Fibroblast of skin of abdomen (primary cell): ENCODE data around the gene ARRDC4.
A peak's percentile ranks its signal among the peaks of the same experiment; 100 is the strongest.
"Not testable (repeated sequence)": the region's sequence is repeated elsewhere in the genome, so short reads cannot be mapped to it uniquely, and the experiment has no call there.

Experiments used
- DNase-seq: peaks from one replicate; pipeline ENCODE4 v3.0.0-alpha.2; 2013

Gene ARRDC4

GRCh38 chr15:97966246-97966645 lies 5.7 kb downstream of the ARRDC4 start:
- DNase-seq, result no peak

GRCh38 chr15:97966924-97967620 lies 6.6 kb downstream of the ARRDC4 start:
- peak; percentile 50 for DNase-seq

- DNase-seq, result no peak
Measured at GRCh38 chr15:97967881-97968280, 7.4 kb downstream of the ARRDC4 start.

DNA sequence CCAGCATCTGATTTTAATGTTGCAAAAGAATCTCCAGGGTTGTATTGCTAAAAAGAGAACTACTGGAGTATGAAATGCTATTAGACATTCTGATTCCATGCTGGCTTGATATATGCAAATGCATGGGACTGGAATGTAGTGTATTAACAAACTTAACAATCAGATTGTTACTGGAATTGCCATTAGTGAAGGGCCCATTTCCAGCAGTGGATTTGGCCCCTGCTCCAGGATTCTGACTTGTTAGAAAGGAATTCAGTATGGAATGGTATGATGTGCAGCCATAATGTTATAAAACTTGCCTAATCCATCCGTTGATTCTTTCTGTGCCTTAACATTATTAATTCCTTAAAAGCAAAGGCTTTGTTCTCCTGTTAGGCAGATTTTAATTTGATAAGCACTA lies 7.9 kb downstream of the ARRDC4 start:
- DNase-seq, result peak; percentile 94

- DNase-seq, result no peak
Measured at GRCh38 chr15:97972366-97972765, 11.9 kb downstream of the ARRDC4 start.

DNA sequence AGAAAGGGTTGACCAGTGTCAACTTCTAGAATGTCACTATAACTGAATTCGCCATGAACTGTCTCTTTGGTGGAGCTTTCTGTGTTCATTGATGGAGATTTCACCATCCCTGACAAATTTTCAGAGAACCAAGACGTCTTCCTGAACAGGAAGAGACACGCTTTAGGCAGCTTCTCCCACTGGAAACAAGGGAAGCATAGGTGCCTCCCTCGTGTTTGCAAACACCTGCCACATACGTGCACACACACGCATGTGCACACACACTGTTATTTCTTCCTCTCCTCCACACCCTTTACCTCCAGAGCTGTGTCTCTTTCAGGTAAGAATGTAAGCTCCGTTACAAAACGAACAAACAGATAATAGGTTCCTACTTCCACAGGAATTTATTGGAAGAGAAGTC lies 15.6 kb downstream of the ARRDC4 start:
- DNase-seq, result no peak

- DNase-seq, result no peak
Measured at GRCh38 chr15:97976766-97977503, 16.4 kb downstream of the ARRDC4 start.

GRCh38 chr15:97977734-97978133 lies 17.2 kb downstream of the ARRDC4 start:
- DNase-seq, result no peak

- no peak for DNase-seq
Measured at GRCh38 chr15:97978401-97979139, 18.1 kb downstream of the ARRDC4 start.

- DNase-seq, result no peak
Measured at GRCh38 chr15:97979140-97979520, 18.6 kb downstream of the ARRDC4 start.

GRCh38 chr15:97981058-97981457 lies 20.6 kb downstream of the ARRDC4 start:
- no peak for DNase-seq

DNA sequence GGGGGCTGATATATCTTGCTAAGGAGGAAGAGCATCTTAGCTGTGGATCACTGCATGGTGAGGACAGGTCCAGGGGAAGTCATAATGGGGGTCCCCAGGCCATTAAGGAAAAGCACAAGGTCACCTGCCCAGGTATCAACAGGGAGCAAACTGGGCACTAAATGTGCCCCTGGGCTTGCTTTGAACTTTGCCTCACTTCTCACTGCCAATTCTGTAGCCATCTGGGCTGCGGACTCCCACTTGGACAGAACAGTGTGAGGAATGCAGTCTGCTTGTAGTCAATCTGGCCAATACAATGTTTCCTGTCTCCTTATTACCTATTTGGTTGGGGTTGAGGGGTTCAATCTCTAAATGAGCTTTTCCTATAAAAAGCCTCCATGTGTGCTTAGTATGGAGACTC lies 21.3 kb downstream of the ARRDC4 start:
- DNase-seq, result no peak

DNA sequence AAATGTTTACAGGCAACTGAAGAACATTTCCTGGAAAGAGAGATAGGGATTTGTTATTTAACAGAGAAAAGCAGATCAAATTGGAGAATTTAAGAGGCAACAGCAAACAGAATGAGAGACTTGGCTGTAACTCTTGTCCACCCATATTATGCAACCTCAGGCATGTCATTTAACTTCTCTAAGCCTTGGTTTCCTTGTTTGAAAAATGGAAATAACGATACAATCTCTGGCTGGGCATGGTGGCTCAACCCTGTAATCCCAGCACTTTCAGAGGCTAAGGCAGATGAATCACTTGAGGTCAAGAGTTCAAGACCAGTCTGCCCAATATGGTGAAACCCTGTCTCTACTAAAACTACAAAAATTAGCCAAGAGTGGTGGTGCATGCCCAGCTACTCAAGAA lies 23.7 kb downstream of the ARRDC4 start:
- no peak for DNase-seq

DNA sequence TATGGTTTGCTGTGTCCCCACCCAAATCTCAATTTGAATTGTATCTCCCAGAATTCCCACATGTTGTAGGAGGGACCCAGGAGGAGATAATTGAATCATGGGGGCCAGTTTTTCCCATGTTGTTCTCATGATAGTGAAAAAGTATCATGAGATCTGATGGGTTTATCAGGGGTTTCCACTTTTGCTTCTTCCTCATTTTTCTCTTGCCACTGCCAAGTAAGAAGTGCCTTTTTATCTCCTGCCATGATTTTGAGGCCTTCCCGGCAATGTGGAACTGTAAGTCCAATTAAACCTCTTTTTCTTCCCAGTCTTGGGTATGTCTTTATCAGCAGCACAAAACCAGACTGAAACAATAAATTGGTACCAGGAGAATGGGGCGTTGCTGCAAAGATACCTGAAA lies 25.5 kb downstream of the ARRDC4 start:
- not testable (repeated sequence) for DNase-seq

DNA sequence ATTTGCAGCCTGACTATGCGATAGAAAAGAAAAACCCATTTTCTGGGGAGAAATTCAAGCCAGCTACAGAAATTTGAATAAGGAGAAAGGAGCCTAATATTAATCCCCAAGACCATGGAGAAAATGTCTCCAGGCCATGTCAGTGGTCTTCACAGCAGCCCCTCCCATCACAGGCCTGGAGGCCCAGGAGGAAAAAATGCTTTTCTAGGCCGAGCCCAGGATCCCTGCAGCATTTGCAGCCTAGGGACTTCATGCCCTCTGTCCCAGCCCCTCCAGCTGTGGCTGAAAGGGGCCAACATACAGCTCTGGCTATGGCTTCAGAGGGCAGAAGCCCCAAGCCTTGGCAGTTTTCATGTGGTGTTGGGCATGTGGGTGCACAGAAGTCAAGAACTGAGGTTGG lies 26.3 kb downstream of the ARRDC4 start:
- no peak for DNase-seq

GRCh38 chr15:97989299-97989698 lies 28.8 kb downstream of the ARRDC4 start:
- DNase-seq, result no peak

DNA sequence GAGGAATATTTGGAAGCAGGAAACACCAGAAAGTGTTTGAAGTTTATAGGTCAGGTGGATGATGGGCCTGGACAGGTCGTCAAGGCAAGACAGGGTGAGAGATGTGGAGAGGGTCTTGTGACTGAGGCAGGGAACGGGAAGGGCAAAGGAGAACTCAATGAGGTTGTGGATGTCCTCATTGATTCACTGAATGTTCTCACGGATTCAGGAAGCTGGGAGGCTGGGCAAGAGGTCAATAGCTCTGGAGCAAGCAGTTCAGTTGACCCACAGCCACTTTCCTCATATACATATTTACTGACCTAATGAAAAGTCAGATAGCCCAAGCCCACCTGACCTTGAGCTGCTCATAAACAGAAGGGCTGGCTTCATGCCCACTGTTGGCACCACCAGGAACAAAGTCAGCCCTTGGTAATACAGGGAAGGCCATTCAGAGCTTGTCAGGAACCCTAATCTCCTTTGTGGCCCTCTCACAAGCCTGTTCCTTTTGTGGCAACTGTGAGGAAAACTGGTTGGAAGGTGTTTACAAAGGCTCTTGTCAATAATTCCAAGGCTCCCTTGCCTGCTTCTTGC lies 31.6 kb downstream of the ARRDC4 start:
- DNase-seq, result no peak

DNA sequence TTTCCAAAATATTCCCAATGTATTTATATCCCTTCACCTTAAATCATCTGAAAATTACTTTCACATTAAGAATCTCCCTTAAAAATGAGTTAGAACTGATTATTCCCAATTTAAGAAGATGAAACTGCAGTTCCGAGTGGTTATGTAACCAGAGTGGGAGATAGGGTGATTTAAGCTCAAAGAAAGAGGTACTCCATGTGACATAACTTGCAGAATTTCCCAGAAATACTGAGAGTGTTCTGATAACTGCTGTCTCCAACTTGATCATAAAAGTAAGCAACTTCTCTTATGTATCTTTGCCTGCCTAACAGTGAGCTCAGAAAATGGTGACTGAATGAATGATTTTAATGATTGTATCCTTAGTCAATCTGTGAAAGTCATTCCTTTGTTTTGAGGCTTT lies 32.3 kb downstream of the ARRDC4 start:
- DNase-seq, result no peak

DNA sequence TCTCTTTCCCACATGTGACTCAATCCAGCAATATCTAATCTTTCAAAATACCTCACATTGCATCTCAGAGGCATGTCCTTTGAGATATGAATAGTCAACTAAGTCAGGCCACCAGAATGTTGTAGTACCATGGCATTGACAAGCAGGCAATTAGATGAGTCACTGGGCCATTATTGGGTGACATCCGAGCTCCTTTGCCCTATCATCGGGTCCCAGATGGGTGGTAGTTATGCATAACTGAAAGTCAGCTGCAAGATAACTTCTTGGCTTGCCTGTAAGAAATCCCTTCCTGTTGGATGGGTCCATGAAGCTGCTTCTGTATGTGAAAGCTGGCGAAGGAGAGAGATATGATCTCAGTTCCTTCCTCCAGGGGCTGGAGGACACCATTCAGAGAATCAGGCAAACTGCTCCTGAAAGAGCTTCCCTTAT lies 32.8 kb downstream of the ARRDC4 start:
- DNase-seq, result no peak

DNA sequence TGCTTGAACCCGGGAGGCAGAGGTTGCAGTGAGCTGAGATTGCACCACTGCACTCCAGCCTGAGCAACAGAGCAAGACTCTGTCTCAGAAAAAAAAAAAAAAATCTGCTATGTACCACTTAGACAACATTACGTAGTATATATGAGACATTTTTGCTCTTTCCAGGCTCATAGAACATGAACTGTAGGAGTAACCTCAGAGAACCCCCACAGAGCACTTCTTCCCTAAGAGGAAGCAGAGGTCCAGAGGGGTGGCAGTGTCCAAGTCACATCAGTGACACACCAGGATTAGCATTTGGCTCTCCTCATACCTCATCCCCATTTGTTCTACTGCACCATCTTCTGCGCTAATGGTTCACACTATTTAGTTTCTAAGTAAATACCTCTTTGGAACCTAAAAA lies 33.7 kb downstream of the ARRDC4 start:
- no peak for DNase-seq

DNA sequence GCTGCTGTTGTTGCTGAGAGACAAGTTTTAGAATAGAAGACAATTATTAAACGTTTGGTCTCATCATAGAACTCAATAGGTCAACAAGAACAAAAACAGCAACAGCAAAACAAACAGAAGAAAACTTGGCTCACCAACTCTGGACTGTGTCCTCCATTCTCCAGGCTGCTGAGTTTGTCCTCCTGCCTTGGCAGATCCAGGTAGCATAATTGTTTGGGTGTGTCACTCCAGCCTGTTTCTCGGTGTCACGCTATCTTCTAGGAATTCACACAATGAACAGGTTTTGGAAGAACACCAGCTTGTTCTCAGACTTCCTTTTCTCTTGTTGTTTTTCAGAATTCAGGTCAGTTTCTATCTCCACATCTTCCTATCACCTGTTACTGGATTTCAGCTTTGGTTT lies 34.7 kb downstream of the ARRDC4 start:
- no peak for DNase-seq

- no peak for DNase-seq
Measured at GRCh38 chr15:97995881-97996603, 35.5 kb downstream of the ARRDC4 start.
